Measurements from ENCODE around the gene SLC5A3.
A peak's percentile ranks its signal among the peaks of the same experiment; 100 is the strongest.

SLC5A3 gene

GRCh38 chr21:34043333-34043732 is 30.0 kb upstream of the SLC5A3 start:
- no peak for DNase-seq (ENCODE audit: insufficient read length, low spot score)
- TF ChIP-seq POLR2A (IDR thresholded peaks at IDR 0.05; ENCODE audit: low read depth, low read length), result no peak
- FAIRE-seq, result no peak

DNA sequence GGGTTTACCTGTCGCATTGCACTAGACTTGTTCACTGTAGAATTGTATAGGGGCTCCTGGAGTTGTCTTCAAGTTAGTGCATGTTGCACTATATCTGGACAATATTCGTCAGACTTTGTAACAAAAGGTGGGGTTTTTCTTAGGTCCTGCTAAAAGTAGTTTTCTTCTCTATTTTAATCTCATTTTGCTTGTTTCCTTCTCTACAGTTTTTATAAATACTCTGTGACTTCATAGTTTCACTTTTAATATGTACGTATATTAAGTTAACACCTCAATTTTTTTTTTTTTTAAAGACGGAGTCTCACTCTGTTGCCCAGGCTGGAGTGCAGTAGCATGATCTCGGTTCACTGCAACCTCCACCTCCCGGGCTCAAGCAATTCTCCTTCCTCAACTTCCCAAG is 26.5 kb upstream of the SLC5A3 start:
- DNase-seq (ENCODE audit: insufficient read length, low spot score) (no peak), FAIRE-seq (no peak)
- no peak for TF ChIP-seq POLR2A (IDR thresholded peaks at IDR 0.05; ENCODE audit: low read depth, low read length)

DNA sequence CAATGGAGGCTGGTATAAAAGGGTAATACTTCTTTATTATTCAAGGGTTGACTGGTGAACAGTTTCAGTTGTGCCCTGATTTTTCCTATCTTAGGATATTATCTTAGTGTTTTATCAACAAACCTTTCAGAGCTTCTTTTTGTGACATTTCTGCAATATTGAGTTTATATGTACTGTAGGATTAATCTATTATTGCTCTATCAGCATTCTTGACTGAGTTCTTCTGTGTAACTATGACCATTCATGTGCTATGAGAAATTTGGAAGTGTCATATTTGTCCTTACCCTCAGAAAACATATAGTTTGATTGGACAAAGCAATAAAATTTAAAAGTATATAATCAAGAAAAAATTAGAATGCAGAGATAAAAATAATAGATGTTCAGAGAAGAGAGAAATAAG is 25.5 kb upstream of the SLC5A3 start:
- no peak for TF ChIP-seq POLR2A (IDR thresholded peaks at IDR 0.05; ENCODE audit: low read depth, low read length)
- DNase-seq (ENCODE audit: insufficient read length, low spot score), result no peak
- FAIRE-seq, result no peak

- TF ChIP-seq POLR2A (IDR thresholded peaks at IDR 0.05; ENCODE audit: low read depth, low read length), result no peak
- DNase-seq (ENCODE audit: insufficient read length, low spot score) (no peak), FAIRE-seq (no peak)
These were observed 21.2 kb upstream of the SLC5A3 start for GRCh38 chr21:34052171-34052570.

- TF ChIP-seq POLR2A (IDR thresholded peaks at IDR 0.05; ENCODE audit: low read depth, low read length), result no peak
- DNase-seq (ENCODE audit: insufficient read length, low spot score), result no peak
- FAIRE-seq, result no peak
These were observed 19.1 kb upstream of the SLC5A3 start for GRCh38 chr21:34054259-34054658.

GRCh38 chr21:34055615-34056014 is 17.8 kb upstream of the SLC5A3 start:
- DNase-seq (ENCODE audit: insufficient read length, low spot score) (no peak), FAIRE-seq (no peak)
- no peak for TF ChIP-seq POLR2A (IDR thresholded peaks at IDR 0.05; ENCODE audit: low read depth, low read length)

- no peak for TF ChIP-seq POLR2A (IDR thresholded peaks at IDR 0.05; ENCODE audit: low read depth, low read length)
- no peak for FAIRE-seq
- peak; percentile 31 for DNase-seq (ENCODE audit: insufficient read length, low spot score)
These were observed 11.4 kb upstream of the SLC5A3 start for GRCh38 chr21:34061983-34062382.

DNA sequence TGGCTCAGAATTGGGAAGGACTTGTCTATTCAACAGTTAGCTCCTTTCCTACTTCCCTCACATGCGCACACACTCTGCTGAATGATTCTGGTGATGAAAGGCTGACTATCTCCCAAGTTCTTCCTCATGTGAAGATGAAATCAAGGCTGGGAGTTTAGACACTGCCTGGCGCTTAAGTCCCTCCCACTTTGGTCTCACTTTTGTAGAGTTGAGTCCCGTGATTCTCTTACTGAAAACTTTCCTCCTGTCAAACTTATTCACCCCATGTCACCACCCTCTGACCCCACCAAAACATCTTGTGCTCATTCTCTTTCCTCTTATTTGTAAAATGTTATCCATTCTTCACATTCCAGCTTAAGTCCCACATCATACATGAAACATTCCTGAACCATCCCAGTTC is 8.4 kb upstream of the SLC5A3 start:
- DNase-seq (ENCODE audit: insufficient read length, low spot score) (no peak), FAIRE-seq (no peak)
- no peak for TF ChIP-seq POLR2A (IDR thresholded peaks at IDR 0.05; ENCODE audit: low read depth, low read length)

- DNase-seq (ENCODE audit: insufficient read length, low spot score) (no peak), FAIRE-seq (no peak)
- TF ChIP-seq POLR2A (IDR thresholded peaks at IDR 0.05; ENCODE audit: low read depth, low read length), result no peak
These were observed 1.7 kb upstream of the SLC5A3 start for GRCh38 chr21:34071683-34072082.

GRCh38 chr21:34072145-34073031 is 990 bp upstream of the SLC5A3 start:
- DNase-seq (ENCODE audit: insufficient read length, low spot score), result no peak
- FAIRE-seq, result no peak
- no peak for TF ChIP-seq POLR2A (IDR thresholded peaks at IDR 0.05; ENCODE audit: low read depth, low read length)

DNA sequence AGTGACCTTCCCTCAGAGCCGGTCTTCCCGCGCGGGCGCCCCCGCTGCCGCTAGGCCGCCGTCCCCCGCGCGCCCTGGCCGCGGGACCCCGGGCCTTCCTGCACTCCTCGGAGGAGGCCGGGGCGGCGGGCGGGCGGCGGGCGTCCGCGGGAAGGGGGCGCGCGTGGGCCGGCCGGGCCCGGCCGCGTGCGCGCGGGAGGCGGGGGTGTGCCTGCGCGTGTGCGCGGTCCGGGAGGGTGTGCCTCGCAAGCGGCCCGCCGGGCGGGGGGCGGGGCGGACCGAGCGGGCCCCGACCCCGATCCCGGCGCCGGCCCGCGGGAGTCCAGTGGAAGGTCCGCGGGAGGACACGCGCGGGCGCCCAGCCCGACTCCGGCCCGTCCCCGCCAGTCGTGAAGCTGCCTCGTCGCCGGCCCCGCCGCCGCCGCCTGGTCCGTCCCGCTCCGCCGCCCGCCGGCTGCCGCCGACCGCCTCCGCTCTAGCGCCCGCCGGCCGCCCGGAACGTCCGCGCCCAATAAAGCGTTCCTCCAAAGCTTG is 438 bp downstream of the SLC5A3 start:
- 0 out of 2 replicates have a peak, but pooled peaks have one; percentile 6 for TF ChIP-seq POLR2A (IDR thresholded peaks at IDR 0.05; ENCODE audit: low read depth, low read length)
- no peak for FAIRE-seq
- DNase-seq (ENCODE audit: insufficient read length, low spot score), result peak; percentile 52

GRCh38 chr21:34074283-34075090 is 1.1 kb downstream of the SLC5A3 start:
- no peak for DNase-seq (ENCODE audit: insufficient read length, low spot score)
- FAIRE-seq, result no peak
- no peak for TF ChIP-seq POLR2A (IDR thresholded peaks at IDR 0.05; ENCODE audit: low read depth, low read length)

DNA sequence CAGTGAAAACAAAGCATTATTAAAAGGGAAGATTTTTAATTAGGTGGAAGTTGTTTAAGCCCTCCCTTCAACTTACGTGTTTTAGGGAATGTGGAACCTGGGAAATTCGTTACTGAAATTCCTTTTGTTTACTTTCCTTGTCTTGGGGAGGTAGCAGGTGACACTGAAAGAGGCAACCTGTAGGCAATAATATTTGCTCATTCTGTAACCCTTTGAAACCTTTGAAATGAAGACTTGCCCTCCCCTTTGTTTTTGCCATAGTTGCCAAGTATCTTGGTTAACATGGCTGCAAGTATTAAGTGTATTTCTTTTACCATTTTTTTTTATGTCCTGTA is 1.7 kb downstream of the SLC5A3 start:
- TF ChIP-seq POLR2A (IDR thresholded peaks at IDR 0.05; ENCODE audit: low read depth, low read length), result no peak
- no peak for FAIRE-seq
- no peak for DNase-seq (ENCODE audit: insufficient read length, low spot score)

Data from H54 (cell line).